D721Med (cell line): ENCODE results near the gene NCKAP1.

Experiments used
- DNase-seq: peaks from one replicate; pipeline ENCODE4 v3.0.0; 2011; ENCODE audit warnings: low spot score; ENCODE audit not compliant: insufficient read length
- FAIRE-seq: peaks from 2 replicates; lab custom pipeline; 2011; peaks lifted over from hg19 to GRCh38; lab: Jason Lieb, UNC
- TF ChIP-seq, protein P1 (sequence below): IDR thresholded peaks from 2 replicates; pipeline ENCODE4 v1.5.1; 2012; ENCODE audit warnings: mild to moderate bottlenecking, control low read depth; ENCODE audit not compliant: insufficient read depth; ENCODE audit errors: missing control alignments

Gene NCKAP1

DNA sequence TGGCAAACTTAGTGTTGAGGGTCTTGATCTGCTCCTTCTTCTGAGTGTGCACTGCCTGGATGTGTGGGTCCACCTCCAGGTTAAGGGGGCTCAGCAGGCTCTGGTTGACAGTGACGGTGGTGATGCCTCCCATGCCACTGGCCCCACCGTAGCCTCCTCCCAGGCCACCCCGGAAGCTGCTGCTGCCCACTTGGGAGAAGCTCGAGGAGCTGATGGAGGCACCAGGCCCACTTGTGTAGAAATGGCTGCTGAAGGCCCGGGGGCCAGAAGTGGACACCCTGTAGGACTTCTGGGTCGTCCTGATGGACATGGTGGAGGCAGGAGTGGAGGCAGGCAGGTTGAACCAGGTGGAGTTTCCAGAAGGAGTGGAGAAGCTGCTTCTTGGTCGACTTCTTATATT lies 33.9 kb upstream of the NCKAP1 start:
- TF ChIP-seq, protein P1, sequence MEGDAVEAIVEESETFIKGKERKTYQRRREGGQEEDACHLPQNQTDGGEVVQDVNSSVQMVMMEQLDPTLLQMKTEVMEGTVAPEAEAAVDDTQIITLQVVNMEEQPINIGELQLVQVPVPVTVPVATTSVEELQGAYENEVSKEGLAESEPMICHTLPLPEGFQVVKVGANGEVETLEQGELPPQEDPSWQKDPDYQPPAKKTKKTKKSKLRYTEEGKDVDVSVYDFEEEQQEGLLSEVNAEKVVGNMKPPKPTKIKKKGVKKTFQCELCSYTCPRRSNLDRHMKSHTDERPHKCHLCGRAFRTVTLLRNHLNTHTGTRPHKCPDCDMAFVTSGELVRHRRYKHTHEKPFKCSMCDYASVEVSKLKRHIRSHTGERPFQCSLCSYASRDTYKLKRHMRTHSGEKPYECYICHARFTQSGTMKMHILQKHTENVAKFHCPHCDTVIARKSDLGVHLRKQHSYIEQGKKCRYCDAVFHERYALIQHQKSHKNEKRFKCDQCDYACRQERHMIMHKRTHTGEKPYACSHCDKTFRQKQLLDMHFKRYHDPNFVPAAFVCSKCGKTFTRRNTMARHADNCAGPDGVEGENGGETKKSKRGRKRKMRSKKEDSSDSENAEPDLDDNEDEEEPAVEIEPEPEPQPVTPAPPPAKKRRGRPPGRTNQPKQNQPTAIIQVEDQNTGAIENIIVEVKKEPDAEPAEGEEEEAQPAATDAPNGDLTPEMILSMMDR: no peak
- FAIRE-seq: no peak

DNA sequence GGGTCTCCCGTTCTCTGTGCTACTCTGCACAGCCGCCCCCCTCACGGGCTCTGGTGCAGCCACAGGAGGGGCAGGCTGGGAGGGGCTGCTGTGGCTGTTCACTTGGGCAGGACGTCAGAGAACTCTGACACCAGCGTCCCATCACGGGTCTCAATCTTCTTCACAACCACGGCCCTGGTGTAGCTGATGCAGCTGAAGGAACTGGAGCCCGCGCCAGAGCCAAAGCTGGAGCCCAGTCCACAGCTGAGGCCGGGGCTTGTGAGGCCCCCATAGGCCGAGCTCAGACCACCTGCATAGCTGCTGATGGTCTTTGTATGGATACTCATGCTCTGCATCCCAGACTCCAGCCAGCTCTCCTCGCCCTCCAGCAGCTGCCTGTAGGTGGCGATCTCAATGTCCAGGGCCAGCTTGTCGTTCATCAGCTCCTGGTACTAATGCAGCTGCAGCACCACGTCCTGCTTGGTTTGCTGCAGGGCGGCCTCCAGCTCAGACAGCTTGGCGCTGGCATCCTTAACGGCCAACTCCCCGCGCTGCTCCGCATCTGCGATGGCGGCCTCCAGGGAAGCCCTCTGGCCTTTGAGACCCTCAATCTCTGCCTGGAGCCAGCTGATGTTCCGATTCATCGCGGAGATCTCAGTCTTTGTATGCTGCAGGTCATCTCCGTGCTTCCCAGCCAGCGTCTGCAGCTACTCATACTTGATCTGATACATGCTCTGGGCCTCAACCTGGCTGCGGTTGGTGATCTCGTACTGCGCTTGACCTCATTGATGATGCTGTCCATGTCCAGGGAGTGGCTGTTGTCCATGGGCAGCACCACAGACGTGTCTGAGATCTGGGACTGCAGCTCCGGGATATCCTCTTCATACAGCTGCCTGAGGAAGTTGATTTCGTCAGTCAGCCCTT lies 32.9 kb upstream of the NCKAP1 start:
- DNase-seq: no peak
- no peak for FAIRE-seq
- TF ChIP-seq, protein P1: peak; percentile 12

More for the DNA sequence above, 33.9 kb upstream of the NCKAP1 start:
- DNase-seq: no peak

- no peak for DNase-seq
- no peak for FAIRE-seq
- TF ChIP-seq, protein P1: no peak
Measured at GRCh38 chr2:183069174-183069573, 30.9 kb upstream of the NCKAP1 start.

- FAIRE-seq: no peak
- DNase-seq: no peak
- TF ChIP-seq, protein P1: no peak
Measured at GRCh38 chr2:183068561-183068960, 30.3 kb upstream of the NCKAP1 start.

GRCh38 chr2:183063083-183063482 lies 24.8 kb upstream of the NCKAP1 start:
- TF ChIP-seq, protein P1: no peak
- FAIRE-seq (no peak), DNase-seq (no peak)

DNA sequence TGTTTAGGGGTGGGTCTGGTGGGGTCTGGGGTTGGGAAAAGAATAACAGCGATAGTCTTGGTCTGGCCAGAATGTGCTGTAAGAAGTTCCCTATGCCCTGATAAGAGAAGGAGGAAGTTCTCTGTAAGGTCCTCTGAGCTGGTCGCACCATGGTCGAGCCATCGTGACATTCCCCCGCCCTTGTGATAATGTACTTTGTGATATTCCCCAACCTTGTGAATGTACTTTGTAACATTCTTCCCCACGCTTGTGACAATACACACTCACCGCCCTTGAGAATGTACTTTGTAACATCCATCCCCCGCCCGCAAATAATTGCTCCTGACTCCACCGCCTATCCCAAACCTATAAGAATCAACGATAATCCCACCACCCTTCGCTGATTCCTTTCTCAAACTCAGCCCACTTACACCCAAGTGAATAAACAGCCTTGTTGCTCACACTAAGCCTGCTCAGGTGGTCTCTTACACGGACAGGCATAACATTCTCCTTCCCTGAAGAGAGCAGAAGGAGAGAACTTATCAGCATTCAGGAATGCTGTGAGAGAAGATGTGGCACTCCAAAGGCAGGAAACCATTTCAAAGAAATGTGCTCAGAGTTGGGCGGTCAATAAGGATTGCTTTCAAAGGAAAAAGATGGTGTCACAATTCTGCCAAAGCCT lies 22.4 kb upstream of the NCKAP1 start:
- DNase-seq: no peak
- FAIRE-seq: no peak
- TF ChIP-seq, protein P1: no peak
